Dedifferentiated amniotic fluid mesenchymal stem cell (primary cell): ENCODE data around the gene SMAD2.
"Not testable (repeated sequence)": the region's sequence is repeated elsewhere in the genome, so short reads cannot be mapped to it uniquely, and the experiment has no call there.

Experiments
- DNase-seq: peaks from one replicate; pipeline ENCODE4 v3.0.0-alpha.2; 2016; ENCODE audit errors: extremely low spot score

Gene SMAD2

DNA sequence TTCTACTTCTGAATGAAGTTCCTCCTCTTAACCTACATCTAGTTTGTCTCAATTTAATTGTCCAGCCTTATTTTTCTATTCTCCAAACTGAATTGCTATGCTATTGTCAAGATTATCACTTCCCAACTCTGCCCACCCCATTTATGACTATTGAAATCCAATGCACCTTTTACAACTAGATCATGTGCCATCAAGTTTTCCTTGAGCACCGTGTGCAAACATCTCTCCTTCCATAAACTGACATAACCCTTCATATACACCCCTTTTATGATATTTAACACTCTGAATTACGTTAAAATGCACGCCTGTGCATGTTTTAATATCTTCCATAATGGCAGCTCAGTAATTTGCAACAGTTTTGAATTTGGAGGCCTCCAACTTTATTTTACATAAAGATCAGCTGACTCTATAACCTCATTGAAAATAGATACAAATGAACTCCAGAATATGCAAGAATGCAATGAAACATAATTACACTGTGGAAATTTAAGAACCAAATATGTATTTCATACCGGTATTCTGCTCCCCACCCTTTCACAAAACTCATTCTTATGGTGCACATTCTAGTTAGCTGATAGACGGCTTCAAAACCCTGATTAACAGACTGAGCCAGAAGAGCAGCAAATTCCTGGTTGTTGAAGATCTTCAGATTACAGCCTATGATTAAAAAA is 85.5 kb downstream of the SMAD2 start:
- DNase-seq = no peak

DNA sequence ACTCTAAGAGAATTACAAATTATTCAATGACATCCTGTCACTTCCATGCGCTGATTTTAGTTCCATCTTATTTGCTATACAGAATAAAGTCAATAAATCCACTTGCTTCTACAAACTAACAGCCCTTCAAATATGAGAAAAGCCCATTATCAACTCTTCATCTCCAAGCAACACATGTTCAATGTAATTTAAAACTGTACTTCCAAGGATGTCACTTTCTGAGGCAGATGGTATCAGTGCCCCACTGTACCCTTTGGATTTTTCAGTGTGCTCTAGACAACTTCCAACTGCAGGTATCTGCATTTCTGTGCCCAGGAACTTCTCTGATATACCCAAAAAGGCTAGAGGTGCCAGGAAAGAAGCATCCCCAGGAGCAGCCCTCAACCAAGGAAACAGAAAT is 87.6 kb downstream of the SMAD2 start:
- DNase-seq = no peak

DNA sequence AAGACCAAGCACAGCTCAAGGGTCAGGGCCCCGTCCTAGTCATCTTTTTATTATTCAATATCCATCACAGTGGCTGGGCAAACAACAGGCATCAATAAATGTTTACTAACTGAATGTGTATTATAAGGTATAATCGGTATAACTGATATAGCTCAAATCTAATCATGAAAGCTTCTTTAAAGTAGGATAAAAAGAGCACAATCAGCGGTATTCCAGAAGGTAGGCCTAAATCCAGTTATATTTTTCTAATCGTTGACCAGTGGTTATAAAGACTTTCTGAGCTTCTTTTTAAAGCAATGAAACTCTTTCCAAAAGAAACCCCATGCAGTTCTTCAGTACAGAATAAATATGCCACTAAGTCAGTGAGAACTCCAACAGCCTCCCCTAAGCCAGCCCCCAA is 92.1 kb downstream of the SMAD2 start:
- no peak for DNase-seq

DNA sequence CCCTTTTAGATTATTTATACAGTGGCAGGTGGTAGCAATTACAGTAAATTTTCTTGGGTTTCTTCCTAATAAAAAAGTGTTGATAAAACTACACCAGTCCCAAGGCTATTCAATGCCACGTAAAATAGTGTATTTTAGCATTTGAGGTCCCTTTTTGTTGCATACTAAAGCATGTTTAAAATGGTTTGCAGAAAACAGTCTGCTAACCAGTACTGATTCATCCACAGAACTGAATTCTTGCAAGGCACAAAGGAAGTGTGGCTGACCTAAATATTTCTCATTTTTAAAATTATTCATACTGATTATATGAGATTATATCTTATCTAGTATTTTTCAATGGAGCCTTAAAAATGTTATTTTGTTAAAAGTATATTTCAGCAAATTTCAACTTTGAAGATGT is 98.1 kb downstream of the SMAD2 start:
- DNase-seq = no peak

DNA sequence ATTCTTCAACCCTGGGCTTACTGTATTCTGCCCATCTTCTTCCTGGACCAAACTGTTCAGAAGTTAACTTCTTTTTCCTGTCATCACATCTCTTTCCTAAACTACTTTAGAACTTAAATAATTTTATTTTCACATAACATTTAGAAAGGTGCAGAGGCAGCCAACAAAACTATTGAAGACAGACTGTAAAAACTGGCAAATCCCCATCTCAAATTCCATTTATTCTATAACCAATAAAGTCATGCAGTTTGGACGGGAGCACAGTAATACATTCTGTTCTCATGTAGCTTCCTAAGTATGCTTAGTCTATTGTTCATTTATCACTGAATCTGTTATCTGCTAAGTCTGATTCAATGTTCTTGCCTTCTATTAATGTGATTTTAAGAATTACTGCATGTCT is 99.1 kb downstream of the SMAD2 start:
- DNase-seq = no peak

DNA sequence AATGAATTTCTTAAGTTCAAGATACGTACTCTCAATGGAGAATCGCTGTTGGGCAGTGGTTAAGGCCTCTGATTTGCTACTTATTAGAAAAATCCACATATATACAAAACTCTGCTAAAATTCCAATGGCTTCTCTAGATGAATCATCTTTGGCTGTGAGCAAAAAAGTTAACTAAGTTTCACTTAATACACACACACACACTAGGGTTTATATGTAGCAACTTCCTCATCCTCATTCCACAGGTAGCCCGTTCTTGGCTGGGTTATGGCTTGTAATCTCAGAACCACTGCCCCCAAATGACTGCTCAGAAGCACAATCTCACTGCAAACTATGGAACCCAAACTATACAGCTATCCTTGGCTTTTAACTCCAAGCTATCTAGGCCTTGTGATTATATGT is 99.7 kb downstream of the SMAD2 start:
- no peak for DNase-seq

DNA sequence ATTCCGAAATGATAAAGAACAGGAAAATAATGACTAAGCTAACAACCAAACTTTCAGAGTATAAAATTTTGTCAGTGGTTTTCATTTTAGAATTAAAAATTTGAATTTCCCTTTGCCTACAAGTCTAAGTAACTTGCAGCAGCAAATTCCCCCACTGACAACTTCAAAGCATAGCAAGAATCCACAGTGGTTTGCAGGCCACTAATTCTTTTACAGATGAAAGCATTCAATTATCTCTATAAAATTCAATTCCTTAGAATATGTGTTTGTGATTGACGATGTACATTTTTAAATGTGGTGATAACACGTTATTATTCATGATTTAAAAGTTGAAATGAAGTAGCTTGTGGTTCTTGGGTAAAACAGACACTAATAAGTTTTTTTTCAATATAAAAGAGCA is 100.6 kb downstream of the SMAD2 start:
- no peak for DNase-seq

DNA sequence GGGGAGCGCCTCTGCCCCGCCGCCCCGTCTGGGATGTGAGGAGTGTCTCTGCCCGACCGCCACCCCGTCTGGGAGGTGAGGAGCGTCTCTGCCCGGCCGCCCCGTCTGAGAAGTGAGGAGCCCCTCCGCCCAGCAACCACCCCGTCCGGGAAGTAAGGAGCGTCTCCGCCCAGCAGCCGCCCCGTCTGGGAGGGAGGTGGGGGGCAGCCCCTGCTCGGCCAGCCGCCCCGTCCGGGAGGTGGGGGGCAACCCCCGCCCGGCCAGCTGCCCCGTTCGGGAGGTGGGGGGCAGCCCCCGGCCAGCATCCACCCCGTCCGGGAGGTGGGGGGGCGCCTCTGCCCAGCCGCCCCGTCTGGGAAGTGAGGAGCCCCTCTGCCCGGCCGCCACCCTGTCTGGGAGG is 102.4 kb downstream of the SMAD2 start:
- not testable (repeated sequence) for DNase-seq

DNA sequence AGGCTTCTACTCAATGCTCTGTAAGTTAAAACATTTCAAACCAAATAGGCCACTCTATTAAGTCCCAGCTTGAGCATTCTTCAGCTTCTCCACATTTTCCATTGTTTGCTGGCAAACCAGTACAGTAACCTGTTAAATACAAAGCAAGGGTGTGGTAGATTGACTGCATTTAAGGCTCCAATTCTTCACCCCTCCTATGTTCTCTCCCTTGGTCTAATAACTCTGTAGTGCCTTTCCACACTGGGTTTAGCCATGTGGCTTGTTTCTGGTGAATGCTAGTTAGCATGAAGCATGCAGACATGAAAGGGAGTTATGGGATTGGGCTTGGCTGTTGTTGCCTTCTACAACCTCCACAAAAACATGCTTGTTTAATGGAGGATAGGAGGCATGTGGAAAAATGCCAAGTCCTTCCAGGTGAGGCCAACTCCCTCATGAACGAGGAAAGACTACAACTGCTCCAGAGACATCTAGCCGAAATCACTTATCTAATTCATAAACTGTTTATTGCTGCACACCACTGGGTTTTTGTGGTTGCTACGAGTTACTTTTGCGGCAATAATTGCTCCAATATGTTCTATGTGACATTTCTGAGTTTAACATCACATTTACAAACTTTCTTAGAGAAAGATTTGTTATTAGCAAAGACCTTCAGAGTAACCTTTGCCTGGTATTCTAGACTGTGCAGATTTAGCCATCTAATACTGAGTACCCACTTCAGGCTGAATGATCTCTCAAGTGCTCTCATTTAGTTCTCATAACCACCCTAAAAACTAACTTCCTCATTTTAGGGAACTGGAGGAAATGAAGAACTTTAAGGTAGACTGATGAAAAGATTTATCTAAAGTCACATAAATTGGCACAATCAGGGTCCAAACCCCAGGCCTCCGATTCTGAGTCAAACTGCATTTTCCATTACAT is 104.0 kb downstream of the SMAD2 start:
- DNase-seq = no peak

DNA sequence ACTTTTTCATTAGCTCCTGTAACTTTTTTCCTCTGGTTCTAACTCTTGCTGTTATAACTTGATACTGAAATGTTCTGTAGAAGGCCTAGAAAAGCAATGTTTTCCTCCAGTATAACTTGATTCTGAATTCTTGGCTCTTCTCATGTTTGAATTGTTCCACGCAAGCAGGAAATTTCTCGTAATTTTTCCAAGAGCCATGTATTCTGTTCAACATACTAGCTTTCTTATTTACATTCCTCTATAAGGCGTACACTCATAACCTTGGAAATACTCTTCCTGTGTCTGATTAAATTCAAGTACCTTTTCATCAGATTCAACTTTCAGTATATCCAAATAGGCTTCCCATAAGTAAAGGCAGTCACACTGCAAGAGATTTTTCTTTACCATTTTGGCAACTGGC is 109.1 kb downstream of the SMAD2 start:
- no peak for DNase-seq

DNA sequence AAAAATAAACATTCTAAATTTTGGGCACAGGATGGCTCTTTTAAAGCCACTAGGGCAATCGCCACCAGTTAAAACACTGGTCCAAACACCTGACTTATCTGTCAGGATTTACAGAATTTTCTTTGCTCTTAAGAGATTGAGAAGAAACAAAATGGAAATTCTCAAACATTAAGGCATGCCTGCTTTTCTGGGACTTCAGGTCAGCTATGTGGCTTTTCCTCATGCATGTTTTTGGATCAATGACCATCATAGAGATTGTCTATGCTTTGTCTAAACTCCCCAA is 112.7 kb downstream of the SMAD2 start:
- no peak for DNase-seq

DNA sequence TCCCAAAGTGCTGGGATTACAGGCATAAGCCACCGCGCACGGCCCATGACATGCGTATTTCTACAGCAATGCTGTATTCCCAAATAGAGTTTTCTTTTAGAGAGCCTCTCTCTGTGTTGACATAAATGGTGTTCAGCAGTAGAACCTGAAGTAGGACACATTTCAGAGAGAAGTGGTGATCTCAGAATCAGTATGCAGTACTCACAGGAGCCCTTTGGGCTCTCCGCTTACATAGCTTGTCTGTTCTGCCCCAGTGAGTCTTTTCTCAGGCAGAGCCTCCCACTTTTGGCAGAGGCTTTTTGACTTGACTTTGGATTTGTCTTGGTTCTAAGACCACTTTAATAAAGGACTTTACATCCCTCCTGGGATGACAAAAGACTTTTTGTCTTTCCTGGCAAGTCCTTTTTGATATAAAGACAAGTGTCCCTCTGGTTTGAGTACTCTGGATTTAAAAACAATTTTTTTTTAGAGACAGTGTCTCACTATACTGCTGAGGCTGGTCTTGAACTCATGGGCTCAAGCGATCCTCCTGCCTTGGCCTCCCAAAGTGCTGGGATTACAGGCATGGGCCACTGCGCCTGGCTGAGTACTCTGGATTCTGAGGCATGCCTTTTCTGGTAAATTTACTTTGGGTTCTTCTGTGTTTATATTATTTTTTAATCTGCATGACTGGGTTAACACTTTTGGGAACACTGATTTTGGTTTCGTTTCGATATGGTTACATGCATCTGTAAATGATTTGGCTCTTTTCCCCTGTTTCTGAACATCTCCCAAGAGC is 113.3 kb downstream of the SMAD2 start:
- DNase-seq = no peak

DNA sequence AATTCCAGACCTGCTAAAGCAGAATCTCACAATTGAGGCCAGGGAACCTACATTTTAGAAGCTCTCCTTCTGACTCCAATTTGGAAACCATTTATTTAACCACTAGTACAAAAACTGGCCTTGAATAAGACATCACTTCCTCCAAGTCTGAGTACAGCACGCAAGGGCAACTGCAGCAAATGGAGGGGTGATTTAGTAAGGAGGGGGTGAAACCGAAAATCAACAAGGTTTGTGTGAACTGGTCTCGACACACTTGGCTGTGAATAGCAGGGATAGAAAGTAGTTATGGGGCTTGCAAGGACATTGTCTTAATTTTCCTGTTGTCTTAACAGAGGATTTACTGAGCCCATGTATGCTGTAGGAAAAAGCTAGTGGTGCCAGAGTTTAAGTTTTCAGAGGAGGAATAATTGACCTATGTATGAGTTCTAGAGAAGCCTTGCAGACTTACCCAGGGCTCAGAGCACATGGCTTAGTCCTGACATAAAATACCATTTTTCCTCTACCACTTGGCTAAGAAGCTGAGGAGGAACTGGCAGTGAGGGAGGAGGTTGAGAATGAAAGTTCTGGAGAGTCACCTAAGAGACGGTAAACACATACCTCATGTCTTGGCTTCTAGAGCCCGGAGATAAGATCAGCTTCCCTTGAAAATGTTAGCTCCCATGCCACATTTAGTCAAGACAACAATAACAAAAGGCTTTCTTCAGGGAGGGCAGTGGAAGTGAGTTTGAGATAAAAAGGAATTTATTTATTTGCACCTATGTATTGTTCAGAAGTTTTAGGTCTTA is 114.8 kb downstream of the SMAD2 start:
- no peak for DNase-seq

DNA sequence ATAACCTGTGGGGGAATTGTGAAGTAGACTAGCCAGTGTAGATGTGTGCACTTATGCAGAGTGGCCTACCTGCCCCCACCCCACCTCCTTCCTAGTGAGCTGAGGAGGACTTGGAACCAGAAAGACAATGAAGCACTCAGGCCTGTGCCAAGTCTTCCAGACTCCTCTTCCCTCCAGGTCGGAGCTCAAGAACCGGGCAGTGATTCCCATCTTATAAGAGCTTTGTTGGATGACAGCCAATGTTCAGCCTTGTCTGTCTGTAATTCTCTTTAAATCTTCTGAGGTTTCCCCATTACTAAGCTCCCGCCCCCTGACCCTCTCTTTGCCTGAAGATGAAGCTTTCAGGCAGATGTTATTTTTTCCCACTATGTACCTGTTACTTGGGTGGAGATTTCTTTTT is 121.0 kb downstream of the SMAD2 start:
- DNase-seq = no peak

DNA sequence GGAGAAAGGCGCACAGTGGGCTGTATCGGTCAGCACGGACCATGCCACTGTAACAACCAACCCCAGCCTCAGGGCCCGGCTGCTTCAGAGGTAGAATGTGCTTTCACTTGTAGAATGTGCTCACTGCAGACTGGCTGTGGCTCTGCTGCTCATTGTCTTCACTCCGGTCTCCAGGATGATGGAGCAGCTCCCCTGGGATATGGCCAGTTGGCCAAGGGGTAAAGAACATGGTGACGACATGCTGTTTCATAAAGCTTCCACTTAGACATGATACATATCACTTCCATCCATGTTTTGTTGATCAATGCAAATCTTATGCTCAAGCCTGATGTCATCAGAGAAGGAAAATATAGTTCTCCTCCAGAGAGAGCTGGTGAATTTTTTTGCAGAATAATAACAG is 127.7 kb downstream of the SMAD2 start:
- DNase-seq = no peak

DNA sequence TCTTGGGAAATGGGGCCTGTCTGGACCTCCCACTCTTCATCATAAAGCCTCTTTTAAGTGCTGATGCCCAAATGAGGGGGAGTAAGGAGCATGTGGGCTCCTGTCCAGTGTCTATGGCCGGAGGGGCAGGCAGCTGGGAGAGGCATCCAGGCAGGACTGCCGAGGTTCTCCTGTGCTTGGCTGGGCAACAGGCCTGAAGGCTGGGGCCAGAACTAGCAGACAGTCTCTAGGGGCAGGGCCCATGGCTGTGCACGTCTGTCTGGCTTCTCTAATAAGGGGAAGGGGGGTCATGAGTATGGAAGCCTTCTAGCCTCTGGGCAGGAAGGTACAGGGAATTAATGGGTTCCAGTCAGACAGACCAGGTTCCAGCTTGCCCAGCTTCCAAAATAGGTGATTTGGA is 128.6 kb downstream of the SMAD2 start:
- no peak for DNase-seq

DNA sequence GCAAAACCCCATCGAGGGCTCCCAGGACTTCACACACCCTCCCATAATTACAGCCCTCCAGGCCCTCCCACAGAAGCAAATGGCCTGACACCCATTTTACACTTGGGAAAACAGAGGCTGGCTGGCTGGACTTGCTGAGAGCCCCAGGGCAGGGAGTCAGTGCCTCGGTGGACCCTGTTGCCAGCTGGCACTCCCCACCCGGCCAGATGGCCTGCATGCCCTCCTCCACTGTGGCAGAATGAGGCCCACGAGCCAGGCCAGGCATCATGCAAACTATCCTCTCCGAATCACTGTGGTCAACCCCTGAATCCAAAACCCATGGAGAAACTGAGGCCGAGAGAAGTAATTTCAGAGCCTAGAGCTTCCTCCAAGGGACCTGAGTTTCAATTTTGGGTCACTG is 129.7 kb downstream of the SMAD2 start:
- DNase-seq = no peak

DNA sequence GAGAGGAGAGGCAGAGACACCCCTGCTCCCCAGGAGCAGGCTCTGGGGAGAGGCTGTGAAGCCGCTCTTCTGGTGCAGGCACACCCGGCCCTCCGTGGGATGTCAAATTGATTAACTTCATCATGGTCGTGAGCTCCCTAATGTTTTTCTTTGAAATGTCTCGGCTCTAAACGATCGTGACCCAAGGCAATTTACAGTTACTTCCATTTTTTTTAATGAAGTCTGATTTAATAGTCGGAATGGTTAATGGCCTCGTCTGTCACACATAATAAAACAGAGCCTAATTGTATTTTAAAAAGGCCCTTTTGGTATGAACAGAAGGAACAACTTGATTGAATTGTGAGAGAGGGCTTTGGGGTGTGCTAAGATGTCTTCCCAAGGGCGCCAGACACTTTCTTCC is 130.2 kb downstream of the SMAD2 start:
- no peak for DNase-seq

DNA sequence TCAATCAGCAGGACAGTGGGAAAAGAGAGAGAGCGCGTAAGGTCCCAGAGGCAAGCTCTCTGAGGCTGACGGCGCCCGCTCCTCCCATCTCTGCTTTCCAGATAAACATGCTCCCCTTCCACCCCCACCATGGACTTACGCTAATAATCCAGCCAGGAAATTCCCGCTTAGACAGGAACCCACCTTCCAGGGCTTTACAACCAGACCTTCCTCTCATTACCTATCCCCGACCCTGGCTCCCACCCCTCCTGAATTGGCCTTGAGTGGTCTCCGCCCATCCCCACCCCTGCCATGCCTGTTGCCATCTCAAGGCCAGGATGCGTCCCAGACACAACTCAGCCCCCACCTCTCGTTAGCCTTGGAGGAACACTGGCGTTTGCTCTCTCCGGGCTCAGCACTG is 131.1 kb downstream of the SMAD2 start:
- DNase-seq = no peak

DNA sequence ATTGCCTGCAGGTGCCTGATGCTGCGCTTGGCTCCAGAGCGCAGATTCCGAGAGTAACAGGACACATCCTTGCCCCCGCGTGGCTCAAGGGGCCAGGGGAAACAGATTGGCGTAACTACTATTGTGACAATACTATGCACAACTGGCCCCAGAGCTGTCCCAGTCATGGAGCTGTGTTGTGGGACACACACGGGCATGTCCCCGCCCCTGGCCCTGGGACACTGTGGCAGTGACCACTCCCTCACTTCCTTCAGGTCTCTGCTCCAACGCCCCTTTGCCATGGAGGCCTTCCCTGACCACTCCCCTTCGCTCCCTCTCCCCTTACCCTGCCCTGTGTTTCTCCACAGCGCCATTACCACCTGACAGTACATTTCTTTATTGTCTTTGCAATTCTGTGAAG is 132.1 kb downstream of the SMAD2 start:
- DNase-seq = no peak

DNA sequence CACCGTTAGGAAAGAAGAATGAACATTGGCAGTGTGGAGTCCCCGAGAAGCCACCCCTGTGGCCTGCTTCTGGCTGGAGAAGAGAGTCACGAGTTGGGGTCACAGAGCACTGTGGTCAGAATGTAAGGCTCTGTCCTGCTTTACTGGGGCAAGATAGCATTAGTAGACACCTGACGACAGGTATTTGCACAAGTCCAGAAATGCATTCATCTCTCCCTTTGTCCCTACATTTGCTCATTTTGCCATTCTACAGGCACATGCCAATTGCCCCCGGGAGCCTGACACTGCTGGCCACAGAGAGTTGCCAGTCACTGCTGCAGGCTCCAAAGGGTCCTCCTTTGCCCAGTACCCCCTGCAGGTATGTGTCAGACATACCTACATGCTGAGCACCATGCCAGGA is 133.3 kb downstream of the SMAD2 start:
- no peak for DNase-seq

DNA sequence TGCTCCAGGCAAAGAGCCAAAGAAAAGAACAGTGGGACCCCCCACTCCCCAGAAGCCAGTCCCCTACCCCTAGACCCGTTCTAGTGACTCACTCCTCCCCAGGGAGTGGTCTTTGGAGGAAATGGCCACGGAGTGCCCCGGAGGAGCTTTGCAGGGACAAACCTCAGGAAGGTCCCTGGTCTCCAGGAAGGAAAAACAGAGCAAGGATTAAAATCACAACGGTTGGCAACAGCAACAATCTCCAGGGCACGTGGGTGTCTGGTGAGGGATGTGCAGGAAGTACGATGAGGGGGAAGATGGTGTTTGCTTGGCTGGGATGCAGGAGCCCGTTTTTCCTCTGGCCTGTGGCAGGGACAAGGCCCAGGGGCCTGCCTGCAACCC is 135.0 kb downstream of the SMAD2 start:
- DNase-seq = no peak
